ENCODE measurements around the gene MATN1.

MATN1 gene

DNA sequence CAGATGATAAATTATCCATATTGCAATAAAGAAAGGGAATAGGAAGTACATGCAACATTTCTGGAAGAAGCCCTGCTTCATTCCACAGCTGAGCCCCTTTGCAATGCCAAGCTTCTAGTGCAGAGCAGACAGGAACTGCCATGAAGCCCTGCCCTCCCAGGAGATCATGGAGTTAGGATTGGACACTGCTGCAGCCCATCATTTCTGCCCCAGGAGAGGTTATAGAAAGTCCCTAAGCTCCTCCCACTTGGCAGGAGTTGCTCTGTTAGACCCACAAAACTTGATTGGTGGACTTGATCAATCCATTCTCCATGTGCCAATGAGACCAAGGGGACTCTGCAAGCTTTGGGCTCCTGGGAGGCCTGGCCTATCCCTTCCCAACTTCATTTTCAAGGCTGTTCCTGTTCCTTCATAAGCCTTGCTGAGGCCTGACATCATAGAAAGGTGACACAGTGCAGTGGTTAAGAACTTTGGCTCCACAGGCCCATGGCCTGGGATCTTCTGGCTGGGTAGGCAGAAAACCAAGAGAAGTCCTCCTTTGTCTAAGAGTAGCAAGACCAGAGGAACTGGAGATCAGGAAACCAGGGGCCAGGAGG, 35.5 kb upstream of the MATN1 start:
- intact Hi-C loops (cut with DNase I; ENCODE audit: low total_unique reads), result no loop called here
- no peaks in the 10 kb centered on the region for H3K9me3 ChIP-seq
- no peak for DNase-seq
- peaks cover 0 to 29% (median 26%) of the 10 kb centered on the region in 4 donors for H3K4me1 ChIP-seq
- peaks cover 0 to 5% of the 10 kb centered on the region in 2 donors for H3K27me3 ChIP-seq
- no peaks in the 10 kb centered on the region for H3K36me3 ChIP-seq
- H3K27ac ChIP-seq, result no peak overlapping the region
- H3K4me3 ChIP-seq, result no peak overlapping the region
- TF ChIP-seq, protein P1, sequence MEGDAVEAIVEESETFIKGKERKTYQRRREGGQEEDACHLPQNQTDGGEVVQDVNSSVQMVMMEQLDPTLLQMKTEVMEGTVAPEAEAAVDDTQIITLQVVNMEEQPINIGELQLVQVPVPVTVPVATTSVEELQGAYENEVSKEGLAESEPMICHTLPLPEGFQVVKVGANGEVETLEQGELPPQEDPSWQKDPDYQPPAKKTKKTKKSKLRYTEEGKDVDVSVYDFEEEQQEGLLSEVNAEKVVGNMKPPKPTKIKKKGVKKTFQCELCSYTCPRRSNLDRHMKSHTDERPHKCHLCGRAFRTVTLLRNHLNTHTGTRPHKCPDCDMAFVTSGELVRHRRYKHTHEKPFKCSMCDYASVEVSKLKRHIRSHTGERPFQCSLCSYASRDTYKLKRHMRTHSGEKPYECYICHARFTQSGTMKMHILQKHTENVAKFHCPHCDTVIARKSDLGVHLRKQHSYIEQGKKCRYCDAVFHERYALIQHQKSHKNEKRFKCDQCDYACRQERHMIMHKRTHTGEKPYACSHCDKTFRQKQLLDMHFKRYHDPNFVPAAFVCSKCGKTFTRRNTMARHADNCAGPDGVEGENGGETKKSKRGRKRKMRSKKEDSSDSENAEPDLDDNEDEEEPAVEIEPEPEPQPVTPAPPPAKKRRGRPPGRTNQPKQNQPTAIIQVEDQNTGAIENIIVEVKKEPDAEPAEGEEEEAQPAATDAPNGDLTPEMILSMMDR (IDR thresholded peaks at IDR 0.05), result no peak

GRCh38 chr1:30758121-30758688, 34.8 kb upstream of the MATN1 start:
- DNase-seq, result no peak
- H3K36me3 ChIP-seq, result no peaks in the 10 kb centered on the region
- no peaks in the 10 kb centered on the region for H3K9me3 ChIP-seq
- H3K4me1 ChIP-seq, result peaks cover 0 to 23% (median 19%) of the 10 kb centered on the region in 4 donors
- intact Hi-C loops (cut with DNase I; ENCODE audit: low total_unique reads), result no loop called here
- no peak overlapping the region for H3K27ac ChIP-seq
- H3K4me3 ChIP-seq, result peak overlapping the region in 1 of 2 donors; percentile 39
- TF ChIP-seq, protein P1 (IDR thresholded peaks at IDR 0.05), result no peak
- peaks cover 0 to 5% of the 10 kb centered on the region in 2 donors for H3K27me3 ChIP-seq

DNA sequence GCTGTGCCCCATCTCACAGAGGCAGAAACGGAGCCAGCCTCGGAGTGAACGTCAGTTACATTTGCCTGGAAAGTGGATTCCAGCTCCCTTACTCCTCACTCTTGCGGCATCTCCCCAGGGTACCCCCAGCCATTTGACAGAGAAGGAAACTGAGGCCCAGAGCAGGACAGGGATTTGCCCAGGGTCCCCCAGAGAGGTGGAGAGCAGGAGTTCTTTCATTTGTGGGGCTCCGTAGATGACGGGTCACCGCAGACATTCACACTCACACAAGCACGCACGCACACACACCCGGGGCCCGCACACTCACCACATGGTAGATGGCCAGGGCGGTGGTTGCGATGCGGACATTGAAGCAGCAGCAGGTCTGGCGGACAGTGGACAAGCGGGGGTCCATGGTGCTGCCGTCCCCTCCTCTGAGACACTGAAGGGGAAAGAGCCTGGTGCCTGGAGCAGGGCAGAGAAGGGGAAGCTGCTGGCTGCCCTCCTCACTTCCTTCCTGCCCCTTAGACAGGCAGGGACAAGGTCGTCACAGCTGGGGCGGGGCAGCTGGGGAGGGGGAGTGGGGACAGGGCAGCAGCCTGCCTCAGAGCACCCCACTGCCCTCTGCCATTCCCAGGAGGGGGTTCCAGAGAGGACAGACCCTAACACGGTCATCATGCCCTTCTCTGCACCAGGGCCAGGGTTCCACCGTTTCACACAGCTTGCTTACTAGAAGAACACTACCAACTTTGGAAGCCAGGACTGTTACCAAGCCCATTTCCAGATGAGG, 34.2 kb upstream of the MATN1 start, which contains the start of gene LAPTM5:
LAPTM5 (minus strand) TSS at position 423 of the 769 bp plus-strand sequence; CDS start at position 394, 29 bp downstream.
- Histone ChIP-seq H3K4me3 (peak within 1 kb of the TSS; percentile 35 to 39), H3K9me3 (no peaks in the 10 kb centered on the region), H3K27me3 (peaks cover 0 to 8% of the 10 kb centered on the region in 2 donors), H3K4me1 (peaks cover 0 to 16% (median 15%) of the 10 kb centered on the region in 4 donors), H3K36me3 (no peaks in the 10 kb centered on the region), H3K27ac (peak within 1 kb of the TSS; percentile 40 to 55)
- peak; percentile 56 to 79 for DNase-seq
- intact Hi-C loops (cut with DNase I; ENCODE audit: low total_unique reads), result no loop called here
- TF ChIP-seq, protein P1 (IDR thresholded peaks at IDR 0.05), result no peak

DNA sequence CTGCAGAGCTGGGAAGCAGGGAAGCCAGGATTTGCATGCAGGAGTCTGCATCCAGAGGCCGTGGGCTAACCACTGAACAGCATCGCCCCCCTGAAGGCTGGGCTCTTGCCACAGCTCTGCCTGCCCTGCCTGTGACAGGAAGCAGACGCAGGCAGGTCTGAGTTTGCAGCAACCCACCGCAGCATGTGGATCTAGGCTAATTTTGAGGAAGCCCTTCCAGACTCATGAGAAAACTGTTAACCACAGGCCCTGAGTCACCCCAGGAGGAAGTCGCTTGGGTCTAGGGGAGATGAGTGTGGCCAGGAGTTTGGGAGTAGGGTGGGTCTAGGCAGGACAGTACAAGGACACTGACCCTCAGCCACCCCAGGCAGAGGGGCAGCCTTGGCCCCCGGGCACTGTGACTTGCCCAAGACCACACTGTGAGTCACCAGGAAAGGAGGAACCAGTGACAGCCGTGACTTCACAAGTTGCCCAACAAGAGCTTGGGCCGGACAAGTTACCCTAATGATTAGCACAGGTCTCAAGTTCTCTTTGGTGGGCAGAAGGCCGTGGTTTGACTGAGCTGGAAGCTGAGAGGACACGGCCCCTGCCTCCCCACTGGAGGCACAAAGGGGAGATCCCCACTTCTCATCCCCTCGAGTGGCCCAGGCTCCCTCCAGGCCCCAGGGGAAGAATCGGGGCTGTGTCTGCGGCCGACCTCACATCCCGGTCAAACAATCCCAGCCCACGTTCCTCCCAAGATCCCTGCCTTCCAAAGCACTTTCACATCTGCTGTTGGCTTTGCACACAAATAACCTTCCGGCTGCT, 33.4 kb upstream of the MATN1 start:
- intact Hi-C loops (cut with DNase I; ENCODE audit: low total_unique reads), result no loop called here
- TF ChIP-seq, protein P1 (IDR thresholded peaks at IDR 0.05), result no peak
- H3K36me3 ChIP-seq, result no peaks in the 10 kb centered on the region
- H3K9me3 ChIP-seq, result no peaks in the 10 kb centered on the region
- H3K4me1 ChIP-seq, result peaks cover 0 to 8% (median 7%) of the 10 kb centered on the region in 4 donors
- H3K4me3 ChIP-seq, result peak overlapping the region; percentile 35 to 39
- peaks cover 0 to 8% of the 10 kb centered on the region in 2 donors for H3K27me3 ChIP-seq
- peak overlapping the region; percentile 40 to 55 for H3K27ac ChIP-seq
- DNase-seq, result peak; percentile 75 to 86

- Histone ChIP-seq H3K36me3 (no peaks in the 10 kb centered on the region), H3K27me3 (peaks cover 0 to 8% of the 10 kb centered on the region in 2 donors), H3K9me3 (no peaks in the 10 kb centered on the region), H3K4me3 (peak overlapping the region; percentile 17 to 28), H3K27ac (no peak overlapping the region), H3K4me1 (peaks cover 0 to 2% (median 1%) of the 10 kb centered on the region in 4 donors)
- no peak for DNase-seq
- intact Hi-C loops (cut with DNase I; ENCODE audit: low total_unique reads), result no loop called here
- TF ChIP-seq, protein P1 (IDR thresholded peaks at IDR 0.05), result no peak
These were observed 32.8 kb upstream of the MATN1 start for GRCh38 chr1:30756206-30756544.
